Type B pancreatic cell (in vitro differentiated cells): Measurements from ENCODE around the gene SAMD4B. TPM values are rescaled to one million over a fixed set of nuclear protein-coding genes. Genes with fewer than 3 reads are reported as not detected.
A peak's percentile ranks its signal among the peaks of the same experiment; 100 is the strongest.

Experiments
- DNase-seq: peaks from one replicate; pipeline ENCODE4 v3.0.0; 2021; ENCODE audit warnings: mixed read lengths; ENCODE audit not compliant: unreplicated experiment; ENCODE audit errors: extremely low spot score
- H3K27ac Mint-ChIP-seq: 2 replicates; pipeline ENCODE4 v1.8.0; 2021; ENCODE audit warnings: mild to moderate bottlenecking, mixed read lengths
- H3K27me3 Mint-ChIP-seq: 2 replicates; pipeline ENCODE4 v1.8.0; 2021; ENCODE audit warnings: mixed read lengths
- H3K36me3 Mint-ChIP-seq: 2 replicates; pipeline ENCODE4 v1.8.0; 2021; ENCODE audit warnings: mixed read lengths
- H3K4me1 Mint-ChIP-seq: one replicate; pipeline ENCODE4 v1.8.0; 2021; ENCODE audit warnings: mixed read lengths; ENCODE audit not compliant: unreplicated experiment
- H3K4me3 Mint-ChIP-seq: 2 replicates; pipeline ENCODE4 v1.8.0; 2021; ENCODE audit warnings: mild to moderate bottlenecking, mixed read lengths
- H3K9me3 Mint-ChIP-seq: 2 replicates; pipeline ENCODE4 v1.8.0; 2021; ENCODE audit warnings: mixed read lengths
- total RNA-seq: library from RNA; stranded (reverse); gene quantifications from 2 replicates; pipeline ENCODE4 v1.2.1, GENCODE V29; 2021; ENCODE audit warnings: low replicate concordance
- TF ChIP-seq, protein P1 (sequence below): fragments of 200-600 bp; sonication (generic); conservative IDR thresholded peaks from 2 replicates; pipeline ENCODE4 v1.5.0; 2021; ENCODE audit warnings: antibody characterized with exemption, mild to moderate bottlenecking

Gene SAMD4B
- total RNA-seq, 1 donor from 2014 or later = 123 TPM

DNA sequence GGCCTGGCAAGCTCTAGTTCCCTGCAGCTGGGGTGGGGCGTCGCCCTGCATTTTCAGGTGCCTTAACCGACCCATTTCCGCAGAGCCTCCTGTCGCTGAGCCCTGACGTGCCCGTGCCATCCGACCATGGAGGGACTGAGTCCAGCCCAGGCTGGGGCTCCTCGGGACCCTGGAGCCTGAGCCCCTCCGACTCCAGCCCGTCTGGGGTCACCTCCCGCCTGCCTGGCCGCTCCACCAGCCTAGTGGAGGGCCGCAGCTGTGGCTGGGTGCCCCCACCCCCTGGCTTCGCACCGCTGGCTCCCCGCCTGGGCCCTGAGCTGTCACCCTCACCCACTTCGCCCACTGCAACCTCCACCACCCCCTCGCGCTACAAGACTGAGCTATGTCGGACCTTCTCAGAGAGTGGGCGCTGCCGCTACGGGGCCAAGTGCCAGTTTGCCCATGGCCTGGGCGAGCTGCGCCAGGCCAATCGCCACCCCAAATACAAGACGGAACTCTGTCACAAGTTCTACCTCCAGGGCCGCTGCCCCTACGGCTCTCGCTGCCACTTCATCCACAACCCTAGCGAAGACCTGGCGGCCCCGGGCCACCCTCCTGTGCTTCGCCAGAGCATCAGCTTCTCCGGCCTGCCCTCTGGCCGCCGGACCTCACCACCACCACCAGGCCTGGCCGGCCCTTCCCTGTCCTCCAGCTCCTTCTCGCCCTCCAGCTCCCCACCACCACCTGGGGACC, 65.6 kb downstream of the SAMD4B start:
- peak overlapping the region; percentile 99 for H3K27ac Mint-ChIP-seq
- peak overlapping the region; percentile 93 for H3K4me3 Mint-ChIP-seq
- H3K9me3 Mint-ChIP-seq = no peaks in the 10 kb centered on the region
- H3K36me3 Mint-ChIP-seq = peaks cover 6% of the 10 kb centered on the region
- no peak for DNase-seq
- TF ChIP-seq, protein P1, sequence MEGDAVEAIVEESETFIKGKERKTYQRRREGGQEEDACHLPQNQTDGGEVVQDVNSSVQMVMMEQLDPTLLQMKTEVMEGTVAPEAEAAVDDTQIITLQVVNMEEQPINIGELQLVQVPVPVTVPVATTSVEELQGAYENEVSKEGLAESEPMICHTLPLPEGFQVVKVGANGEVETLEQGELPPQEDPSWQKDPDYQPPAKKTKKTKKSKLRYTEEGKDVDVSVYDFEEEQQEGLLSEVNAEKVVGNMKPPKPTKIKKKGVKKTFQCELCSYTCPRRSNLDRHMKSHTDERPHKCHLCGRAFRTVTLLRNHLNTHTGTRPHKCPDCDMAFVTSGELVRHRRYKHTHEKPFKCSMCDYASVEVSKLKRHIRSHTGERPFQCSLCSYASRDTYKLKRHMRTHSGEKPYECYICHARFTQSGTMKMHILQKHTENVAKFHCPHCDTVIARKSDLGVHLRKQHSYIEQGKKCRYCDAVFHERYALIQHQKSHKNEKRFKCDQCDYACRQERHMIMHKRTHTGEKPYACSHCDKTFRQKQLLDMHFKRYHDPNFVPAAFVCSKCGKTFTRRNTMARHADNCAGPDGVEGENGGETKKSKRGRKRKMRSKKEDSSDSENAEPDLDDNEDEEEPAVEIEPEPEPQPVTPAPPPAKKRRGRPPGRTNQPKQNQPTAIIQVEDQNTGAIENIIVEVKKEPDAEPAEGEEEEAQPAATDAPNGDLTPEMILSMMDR = no peak
- H3K27me3 Mint-ChIP-seq = peaks cover 8% of the 10 kb centered on the region
- H3K4me1 Mint-ChIP-seq = peaks cover 28% of the 10 kb centered on the region

DNA sequence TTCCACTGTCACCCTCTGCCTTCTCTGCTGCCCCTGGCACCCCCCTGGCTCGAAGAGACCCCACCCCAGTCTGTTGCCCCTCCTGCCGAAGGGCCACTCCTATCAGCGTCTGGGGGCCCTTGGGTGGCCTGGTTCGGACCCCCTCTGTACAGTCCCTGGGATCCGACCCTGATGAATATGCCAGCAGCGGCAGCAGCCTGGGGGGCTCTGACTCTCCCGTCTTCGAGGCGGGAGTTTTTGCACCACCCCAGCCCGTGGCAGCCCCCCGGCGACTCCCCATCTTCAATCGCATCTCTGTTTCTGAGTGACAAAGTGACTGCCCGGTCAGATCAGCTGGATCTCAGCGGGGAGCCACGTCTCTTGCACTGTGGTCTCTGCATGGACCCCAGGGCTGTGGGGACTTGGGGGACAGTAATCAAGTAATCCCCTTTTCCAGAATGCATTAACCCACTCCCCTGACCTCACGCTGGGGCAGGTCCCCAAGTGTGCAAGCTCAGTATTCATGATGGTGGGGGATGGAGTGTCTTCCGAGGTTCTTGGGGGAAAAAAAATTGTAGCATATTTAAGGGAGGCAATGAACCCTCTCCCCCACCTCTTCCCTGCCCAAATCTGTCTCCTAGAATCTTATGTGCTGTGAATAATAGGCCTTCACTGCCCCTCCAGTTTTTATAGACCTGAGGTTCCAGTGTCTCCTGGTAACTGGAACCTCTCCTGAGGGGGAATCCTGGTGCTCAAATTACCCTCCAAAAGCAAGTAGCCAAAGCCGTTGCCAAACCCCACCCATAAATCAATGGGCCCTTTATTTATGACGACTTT, 66.4 kb downstream of the SAMD4B start:
- no peak for DNase-seq
- H3K27me3 Mint-ChIP-seq = peaks cover 8% of the 10 kb centered on the region
- TF ChIP-seq, protein P1 = no peak
- peak overlapping the region; percentile 99 for H3K27ac Mint-ChIP-seq
- no peaks in the 10 kb centered on the region for H3K9me3 Mint-ChIP-seq
- H3K4me3 Mint-ChIP-seq = peak overlapping the region; percentile 93
- H3K36me3 Mint-ChIP-seq = peaks cover 6% of the 10 kb centered on the region
- H3K4me1 Mint-ChIP-seq = peaks cover 28% of the 10 kb centered on the region

DNA sequence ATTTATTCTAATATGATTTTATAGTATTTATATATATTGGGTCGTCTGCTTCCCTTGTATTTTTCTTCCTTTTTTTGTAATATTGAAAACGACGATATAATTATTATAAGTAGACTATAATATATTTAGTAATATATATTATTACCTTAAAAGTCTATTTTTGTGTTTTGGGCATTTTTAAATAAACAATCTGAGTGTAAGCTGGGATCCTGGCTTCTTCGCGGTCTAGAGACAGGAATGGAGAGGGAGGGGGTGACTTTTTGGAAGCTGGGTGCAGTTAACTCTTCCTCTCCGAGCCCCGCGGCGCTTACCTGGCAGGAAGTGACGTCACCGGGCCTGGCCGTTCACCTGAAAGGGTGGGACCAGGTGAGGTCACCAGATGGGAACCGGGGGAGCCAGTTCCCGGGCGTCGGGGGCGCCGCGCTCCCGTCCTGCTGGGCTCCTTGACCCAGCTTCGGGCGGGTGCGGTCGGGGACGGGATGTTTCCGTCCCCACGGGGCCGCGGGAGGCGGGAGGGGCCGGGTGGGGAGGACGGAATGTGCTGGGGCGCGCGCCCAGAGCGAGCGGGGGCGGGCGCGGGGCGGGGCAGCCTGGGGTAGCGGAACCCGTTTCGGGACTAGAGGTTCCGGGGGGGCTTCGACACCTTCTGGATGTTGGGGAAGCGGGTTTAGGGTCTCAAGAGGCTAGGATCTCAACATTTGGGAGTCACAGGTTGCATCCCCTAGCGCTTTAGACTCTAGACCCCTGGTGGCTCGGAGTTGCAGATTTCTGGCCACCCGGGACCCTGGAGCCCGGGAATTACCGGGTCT, 67.2 kb downstream of the SAMD4B start:
- Mint-ChIP-seq H3K36me3 (peaks cover 12% of the 10 kb centered on the region), H3K9me3 (no peaks in the 10 kb centered on the region), H3K27me3 (peaks cover 8% of the 10 kb centered on the region), H3K4me1 (peaks cover 31% of the 10 kb centered on the region), H3K27ac (peak overlapping the region; percentile 99), H3K4me3 (peak overlapping the region; percentile 93)
- TF ChIP-seq, protein P1 = peak; percentile 43
- DNase-seq = peak; percentile 86

DNA sequence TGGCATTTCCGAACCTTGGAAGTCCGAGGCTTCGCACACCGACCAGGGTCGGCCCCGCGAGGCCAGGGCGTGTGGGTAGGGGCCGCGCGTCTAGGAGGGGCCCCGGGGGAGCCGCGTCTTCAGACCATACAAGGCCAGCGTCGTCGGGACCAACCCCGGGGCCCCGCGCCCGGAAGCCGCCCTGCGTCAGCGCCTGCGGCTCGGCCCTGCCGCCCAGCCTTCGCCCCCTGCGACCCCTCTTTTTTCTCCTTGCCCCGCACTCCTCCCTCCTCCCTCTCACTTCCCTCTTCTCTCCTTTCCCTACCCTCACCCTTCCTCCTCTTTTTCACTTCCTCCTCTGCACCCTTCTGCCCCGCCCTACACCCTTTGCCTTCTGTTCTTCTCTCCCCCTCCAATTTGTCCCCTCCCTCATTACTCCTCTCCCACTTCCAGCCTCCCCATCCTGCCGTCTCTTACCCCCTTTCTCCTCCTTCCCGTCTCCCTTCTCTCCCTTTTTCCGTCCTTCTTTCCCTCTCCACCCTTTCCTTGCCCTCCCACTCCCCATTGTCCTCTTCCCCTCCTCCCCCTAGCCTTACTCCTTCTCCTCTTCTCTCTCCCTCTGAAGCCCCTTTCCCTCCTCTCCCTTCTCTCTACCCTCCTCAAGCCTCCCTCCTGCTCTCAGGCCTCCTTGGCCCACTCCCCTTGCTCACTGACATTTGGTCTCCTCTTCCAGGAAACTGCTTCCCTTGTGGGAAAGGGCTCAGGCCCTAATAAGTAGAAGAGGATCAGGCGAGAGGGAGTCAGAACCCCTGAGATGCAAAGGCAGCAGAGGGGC, 68.0 kb downstream of the SAMD4B start:
- Mint-ChIP-seq H3K27ac (peak overlapping the region; percentile 99), H3K4me3 (peak overlapping the region; percentile 87), H3K27me3 (peaks cover 8% of the 10 kb centered on the region), H3K36me3 (peaks cover 13% of the 10 kb centered on the region), H3K4me1 (peaks cover 33% of the 10 kb centered on the region), H3K9me3 (no peaks in the 10 kb centered on the region)
- no peak for DNase-seq
- TF ChIP-seq, protein P1 = peak; percentile 9

DNA sequence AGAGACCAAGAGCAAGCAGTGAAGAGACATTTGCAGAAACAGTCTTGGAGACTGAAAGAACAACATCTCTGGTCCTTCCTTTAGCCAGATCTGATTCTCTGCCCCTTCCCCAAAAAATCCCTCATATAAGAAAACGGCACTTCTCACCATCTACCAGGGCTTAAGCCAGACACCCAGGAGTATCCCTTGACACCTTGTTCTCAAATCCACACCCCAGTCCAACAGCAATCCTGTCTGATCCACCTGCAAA, 68.5 kb downstream of the SAMD4B start:
- H3K4me1 Mint-ChIP-seq = peaks cover 33% of the 10 kb centered on the region
- H3K9me3 Mint-ChIP-seq = no peaks in the 10 kb centered on the region

More for the DNA sequence above, 68.5 kb downstream of the SAMD4B start:
- H3K4me3 Mint-ChIP-seq = peak overlapping the region; percentile 87
- TF ChIP-seq, protein P1 = no peak
- H3K36me3 Mint-ChIP-seq = peaks cover 13% of the 10 kb centered on the region
- no peak for DNase-seq
- peak overlapping the region; percentile 99 for H3K27ac Mint-ChIP-seq
- H3K27me3 Mint-ChIP-seq = peaks cover 8% of the 10 kb centered on the region
